Ecto neural progenitor cell (in vitro differentiated cells): ENCODE results near the gene TBATA.
A peak's percentile ranks its signal among the peaks of the same experiment; 100 is the strongest.

Experiments used
- DNase-seq: peaks from one replicate; pipeline ENCODE4 v3.0.0-alpha.2; 2018; ENCODE audit warnings: low spot score

The TBATA gene

GRCh38 chr10:70761031-70761601 is 24.1 kb downstream of the TBATA start:
- DNase-seq, result peak; percentile 63

DNA sequence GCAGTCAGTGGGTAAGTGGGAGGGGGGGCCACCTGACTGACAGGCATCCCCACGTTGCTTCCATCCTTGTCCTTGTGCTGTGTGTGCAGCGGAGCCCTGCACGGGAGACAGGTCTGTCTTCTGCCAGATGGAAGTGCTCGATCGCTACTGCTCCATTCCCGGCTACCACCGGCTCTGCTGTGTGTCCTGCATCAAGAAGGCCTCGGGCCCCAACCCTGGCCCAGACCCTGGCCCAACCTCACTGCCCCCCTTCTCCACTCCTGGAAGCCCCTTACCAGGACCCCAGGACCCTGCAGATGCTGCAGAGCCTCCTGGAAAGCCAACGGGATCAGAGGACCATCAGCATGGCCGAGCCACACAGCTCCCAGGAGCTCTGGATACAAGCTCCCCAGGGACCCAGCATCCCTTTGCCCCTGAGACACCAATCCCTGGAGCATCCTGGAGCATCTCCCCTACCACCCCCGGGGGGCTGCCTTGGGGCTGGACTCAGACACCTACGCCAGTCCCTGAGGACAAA is 24.8 kb downstream of the TBATA start:
- no peak for DNase-seq

DNA sequence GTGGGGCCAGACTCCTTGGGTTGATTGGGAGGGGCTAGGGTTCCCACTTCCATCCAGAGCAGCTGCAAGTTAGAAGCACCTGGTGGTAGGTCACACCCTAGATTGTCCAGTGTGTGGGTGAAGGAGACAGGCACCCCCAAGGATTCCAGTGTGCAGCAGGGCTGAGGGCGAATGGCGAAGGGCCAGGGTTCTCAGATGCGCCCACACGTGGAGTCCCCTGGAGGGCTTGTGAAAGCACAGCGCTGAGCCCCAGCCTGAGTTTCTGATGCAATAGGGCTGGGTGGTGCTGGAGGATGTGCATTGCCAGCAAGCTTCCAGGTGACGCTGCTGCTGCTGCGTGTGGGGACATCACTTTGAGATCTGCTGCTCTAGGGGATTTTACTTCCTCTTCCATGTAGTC is 25.4 kb downstream of the TBATA start:
- DNase-seq, result no peak

DNA sequence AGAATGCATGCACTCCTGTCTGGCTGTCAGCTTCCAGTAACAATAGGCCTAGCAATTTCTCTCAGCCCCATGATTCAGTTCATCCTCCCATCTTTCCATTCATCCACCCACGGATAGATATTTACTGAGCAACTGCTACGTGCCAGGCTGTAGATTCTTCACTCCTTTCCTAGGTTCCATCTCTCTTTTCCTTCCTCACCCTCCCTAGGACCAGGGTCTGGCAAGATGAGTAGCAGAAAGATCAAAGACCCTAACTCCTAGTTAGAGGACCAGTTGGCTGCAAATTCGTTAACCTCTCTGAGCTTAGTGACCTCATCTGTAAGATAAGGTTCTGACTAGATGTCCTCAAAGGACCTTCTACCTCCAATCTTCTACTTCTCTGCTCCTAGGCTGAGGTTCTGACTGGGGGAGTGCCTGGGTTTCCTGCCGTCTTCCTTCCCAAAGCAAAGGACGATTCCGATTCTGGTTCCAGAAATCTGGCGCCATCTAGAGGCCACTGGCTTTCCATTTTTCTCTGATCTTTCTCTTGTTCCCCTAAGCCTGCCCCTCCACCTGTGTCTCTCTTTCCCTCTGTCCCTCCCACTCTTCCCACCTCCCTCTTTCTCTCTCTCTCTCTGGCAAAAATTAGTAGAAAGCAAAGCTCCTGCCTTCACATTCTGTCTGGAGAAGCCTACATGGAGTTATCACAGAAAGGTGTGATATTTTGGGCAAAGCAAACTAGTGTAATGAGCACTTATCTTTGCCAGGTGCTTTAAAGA is 26.2 kb downstream of the TBATA start:
- peak; percentile 80 for DNase-seq

GRCh38 chr10:70757856-70758255 is 27.3 kb downstream of the TBATA start:
- no peak for DNase-seq

GRCh38 chr10:70756700-70757360 is 28.3 kb downstream of the TBATA start:
- no peak for DNase-seq

DNA sequence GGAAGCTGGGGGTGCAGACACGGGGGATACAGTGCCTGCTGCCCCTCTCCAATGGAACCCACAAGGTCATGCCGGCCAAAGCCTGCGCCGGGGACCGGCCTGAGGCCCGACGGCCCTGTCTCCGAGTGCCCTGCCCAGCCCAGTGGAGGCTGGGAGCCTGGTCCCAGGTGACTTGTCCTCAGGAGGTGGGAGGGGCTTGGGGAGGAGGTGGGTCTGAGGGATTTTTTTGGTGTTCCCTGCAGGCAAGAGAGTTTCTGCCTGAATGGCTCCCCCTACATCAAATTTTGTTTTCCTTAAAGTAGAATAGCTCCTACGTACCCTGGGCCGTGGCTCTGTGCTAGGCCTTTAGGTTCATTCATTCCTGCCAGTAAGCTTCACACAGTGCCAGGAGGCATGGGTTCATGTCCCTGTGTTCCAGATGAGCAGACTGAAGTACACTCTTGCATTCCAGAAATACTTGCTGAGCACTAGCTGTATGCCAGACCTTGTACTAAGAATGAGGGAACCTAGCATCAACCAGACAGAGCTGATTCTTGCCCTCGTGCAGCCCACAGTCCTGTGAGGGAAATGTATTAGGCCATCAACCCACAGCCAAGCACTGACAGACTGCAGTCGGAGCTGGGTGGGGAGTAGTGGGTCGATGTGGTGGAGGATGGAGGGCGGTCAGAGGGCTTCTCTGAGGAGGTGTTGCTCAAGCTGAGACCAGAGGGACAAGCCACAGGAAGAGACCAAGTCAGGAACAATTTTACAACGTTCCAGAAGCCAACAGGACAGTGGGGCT is 31.1 kb downstream of the TBATA start:
- no peak for DNase-seq

- no peak for DNase-seq
Measured at GRCh38 chr10:70753026-70753663, 32.0 kb downstream of the TBATA start.

DNA sequence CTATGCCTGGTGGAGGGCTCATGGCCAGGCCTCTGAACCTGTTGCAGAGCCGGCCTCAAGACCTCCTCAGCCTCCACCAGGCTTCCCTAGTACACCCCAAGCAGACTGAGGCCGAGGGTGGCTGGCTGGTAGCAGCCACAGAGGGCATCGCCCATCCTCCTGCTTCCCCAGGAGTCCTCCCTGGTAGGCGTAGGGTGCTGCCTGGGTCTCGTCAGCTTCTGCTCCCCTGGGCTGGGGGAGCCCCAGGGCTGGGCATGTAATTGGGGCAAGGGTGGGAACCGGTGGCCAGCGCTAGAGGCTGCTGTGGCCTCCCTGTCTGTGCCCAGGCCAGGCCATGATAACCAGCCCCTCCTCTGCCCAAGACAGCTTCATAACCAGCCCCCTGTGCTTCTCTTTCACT is 32.6 kb downstream of the TBATA start:
- no peak for DNase-seq

DNA sequence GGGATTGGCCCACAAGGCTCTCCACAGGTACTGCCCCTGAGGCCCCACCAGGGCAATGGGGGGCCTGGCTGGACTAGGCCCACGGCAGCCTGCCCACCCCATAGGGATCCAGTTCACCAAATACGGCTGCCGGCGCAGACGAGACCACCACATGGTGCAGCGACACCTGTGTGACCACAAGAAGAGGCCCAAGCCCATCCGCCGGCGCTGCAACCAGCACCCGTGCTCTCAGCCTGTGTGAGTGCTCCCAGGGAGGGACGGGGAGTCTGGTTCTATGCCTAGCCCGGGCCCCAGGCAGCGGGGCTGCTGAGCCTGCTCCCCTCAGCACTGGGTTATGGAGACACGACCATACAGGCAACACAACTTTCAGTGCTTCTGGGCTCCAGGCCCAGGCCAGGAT is 33.2 kb downstream of the TBATA start:
- DNase-seq, result no peak

DNA sequence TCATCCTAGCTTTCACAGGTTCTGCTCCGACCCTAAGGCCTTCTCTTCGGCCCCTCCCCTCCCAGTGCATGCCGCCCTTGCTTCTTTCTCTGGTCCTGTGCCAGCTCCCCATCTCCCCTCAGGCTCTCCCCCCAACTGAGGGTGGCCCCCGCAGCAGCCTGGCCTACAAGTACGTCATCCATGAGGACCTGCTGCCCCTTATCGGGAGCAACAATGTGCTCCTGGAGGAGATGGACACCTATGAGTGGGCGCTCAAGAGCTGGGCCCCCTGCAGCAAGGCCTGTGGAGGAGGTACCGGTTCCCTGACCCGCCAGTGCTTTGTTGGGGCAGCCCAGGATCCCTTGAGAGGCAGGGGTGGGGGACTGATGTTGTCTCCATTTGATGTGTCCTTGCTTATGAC is 33.8 kb downstream of the TBATA start:
- no peak for DNase-seq

DNA sequence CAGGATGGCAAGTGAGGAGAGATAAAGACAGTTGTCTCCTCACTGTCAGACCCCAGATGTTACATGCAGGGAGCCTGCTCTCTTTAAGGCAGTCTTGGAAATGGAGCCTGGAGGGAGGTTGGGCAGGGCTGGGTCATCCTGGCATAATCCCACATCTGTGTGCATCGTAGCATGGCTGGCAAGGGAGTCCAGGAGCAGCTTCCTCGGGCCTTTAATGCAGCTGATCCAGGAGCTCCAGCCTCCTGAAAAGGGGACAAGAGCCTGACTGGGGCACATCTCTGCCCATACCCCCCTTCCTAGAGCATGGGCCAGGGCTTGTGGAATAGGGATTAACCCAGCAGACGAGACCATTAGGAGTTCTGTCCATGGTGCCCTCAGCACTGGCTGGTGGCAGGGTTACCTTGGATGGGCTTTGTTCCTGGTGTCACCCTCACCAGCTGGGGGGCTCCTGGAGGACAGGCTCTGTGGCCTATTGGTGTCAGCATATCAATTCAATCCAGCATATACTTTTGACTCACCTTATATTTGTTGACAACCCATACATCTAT is 34.9 kb downstream of the TBATA start:
- no peak for DNase-seq

- no peak for DNase-seq
Measured at GRCh38 chr10:70749756-70750155, 35.4 kb downstream of the TBATA start.

DNA sequence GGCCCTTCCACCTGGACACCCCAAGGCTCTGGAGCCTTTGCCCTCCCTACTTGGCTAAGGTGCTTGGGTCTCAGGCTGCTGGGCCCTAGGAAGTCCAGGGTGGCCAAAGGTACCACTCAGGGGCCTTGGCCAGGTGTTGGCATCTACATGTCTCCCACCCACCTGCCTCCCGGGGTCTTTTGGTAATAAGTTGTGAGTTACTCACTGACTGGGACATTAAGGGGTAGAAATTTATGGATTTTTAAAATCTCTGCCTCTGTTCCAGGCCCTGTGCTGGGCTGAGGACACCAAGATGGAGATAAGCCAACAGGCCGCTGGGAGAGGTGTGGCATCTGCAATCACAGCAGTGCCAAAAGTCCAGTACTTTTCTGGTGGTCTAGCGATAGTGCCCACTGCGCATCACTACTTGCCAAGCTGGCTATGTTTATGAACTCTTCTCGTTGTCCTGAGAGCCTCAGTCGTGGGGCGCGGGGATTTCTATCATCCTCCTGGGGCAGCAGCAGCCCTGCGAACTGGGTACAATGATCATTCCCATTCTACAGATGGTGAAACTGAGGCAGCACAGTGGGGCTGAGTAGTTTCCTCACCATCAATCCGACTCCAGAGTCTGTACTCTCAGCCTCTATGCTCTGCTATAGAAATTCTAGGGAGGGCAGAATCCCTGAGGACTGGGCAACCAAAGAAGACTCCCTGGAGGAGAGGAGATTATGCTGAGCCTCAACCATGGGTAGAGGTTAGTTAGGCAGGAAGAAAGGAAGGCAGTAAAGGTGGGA is 36.2 kb downstream of the TBATA start:
- DNase-seq, result no peak

DNA sequence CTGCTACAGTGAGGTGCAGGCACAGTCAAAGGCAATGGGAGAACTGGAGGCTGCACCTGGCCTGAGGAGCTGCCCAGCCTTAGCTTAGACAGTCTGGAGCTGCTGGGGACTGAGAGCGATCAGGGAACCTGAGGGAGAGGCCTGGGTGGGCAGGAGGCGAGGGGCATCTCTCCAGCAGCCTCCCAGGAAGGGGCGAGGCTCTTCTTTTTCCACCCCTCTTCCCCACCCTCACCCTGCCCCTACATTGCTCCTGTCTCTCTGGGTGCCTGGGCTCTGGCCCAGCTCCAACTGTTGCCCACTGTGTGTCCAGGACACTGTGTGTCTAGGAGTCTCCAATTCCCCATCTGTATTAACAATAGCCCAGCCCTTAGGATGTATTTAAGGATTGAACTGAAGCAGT is 36.9 kb downstream of the TBATA start:
- DNase-seq, result no peak

DNA sequence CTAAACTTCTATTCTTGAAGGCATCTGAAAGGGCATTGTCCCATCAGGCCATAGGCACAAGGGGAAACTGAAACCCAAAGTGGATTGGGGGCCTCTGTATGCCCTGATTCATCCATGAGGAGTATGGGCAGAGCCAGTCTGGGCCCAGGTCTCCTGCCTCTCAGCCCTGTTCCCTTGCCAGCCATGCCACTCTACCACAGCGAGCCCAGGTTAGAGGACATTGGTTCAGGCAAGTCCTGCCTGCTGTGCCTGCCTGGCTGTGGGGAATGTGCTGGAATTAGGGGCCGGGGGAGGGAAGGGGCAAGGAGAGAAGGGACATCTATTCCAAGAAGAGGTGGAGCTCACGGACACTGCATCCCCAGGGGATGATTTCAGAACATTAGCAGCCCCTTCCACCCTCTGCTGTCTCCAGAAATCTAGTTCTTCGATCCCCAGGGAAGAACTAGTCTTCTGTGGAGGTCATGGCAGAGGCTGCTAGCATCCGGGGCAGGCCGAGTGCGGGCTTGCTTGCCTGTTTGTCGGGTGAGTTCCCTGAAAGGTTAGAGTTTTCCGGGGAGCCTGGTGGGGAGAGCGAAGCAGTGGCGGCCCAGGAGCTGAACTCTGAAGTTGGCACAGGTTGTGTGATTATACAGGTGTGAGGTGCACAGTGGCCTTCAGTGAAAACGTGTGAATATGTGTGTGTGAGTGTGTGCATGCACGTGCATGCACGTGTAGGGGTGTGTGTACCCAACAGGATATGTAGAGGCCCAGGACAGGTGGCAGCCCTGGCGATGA is 37.8 kb downstream of the TBATA start:
- no peak for DNase-seq

DNA sequence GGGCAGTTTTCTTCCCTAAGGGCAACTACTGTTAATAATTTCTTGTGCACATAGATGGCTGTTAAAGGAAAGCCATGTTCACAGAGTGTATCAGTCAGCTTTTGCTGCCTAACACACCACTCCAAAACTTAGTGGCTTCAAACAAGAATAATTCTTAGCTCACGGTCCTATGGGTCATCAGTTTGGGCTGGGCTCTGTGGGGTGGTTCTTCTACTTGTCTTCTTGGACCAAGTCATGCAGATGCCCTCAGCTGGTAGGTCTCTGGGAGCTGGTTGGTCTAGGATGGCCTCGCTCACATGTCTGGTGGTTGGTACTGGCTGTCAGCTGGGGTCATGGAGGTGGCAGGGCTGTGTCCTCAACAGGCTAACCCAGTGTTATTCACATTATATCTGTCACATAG is 39.6 kb downstream of the TBATA start:
- DNase-seq, result no peak

DNA sequence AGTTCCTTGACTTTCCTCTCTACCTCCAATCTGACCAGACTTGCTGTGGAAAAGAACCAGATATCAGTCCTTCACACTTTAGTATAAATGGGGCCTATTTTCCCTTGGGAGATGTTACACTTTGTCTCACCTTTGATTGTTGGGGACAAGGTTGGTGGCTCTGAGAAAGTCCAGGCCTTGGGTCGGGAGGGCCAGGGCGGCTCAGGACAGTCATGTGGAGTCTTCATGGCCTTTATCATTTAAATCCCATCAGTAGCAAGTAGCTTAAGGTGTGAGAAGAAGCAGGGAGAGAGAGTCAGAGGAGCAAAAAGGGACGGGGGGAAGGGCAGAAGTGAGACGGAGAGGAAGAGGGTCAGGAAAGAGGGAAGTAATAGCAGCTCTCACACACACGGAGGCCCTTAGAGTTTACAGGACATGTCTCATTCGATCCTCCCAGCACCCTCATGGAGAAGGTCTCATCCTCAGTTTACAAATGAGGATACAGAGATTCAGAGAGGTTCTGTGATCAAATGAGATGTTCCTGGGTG is 40.5 kb downstream of the TBATA start:
- no peak for DNase-seq

DNA sequence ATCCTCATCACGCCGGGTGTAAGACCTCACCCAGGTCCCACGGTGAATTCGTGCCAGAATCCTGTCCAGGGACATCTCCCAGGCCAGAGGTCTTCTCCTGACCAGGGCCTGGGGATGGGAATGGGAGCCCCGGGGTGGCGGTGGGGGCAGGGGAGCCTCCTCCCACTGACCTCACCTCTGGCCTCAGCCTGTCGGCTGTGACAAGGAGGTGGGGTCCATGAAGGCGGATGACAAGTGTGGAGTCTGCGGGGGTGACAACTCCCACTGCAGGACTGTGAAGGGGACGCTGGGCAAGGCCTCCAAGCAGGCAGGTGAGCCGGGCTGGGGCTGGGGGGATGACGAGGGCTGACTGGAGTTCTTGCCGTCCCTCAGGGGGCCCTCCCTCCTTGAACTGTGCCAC is 41.3 kb downstream of the TBATA start:
- DNase-seq, result no peak

DNA sequence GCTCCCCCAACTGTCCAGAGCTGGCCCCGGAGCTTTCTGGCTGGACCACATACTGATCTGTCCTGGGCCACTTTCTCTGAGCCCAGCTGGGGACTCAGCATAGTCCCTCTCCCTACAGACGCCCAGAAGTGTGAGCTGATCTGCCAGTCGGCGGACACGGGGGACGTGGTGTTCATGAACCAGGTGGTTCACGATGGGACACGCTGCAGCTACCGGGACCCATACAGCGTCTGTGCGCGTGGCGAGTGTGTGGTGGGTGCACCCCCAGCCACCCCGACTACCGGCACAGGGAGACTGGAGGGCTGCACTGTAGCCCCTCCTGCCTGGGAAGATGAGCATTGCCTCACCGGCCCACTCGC is 41.8 kb downstream of the TBATA start:
- no peak for DNase-seq
